ENCODE data around the gene RNF220.

Gene RNF220

GRCh38 chr1:44648529-44649250 lies 243.6 kb downstream of the RNF220 start:
- DNase-seq (ENCODE audit: low spot score) = no peak
- TF ChIP-seq, protein P1, sequence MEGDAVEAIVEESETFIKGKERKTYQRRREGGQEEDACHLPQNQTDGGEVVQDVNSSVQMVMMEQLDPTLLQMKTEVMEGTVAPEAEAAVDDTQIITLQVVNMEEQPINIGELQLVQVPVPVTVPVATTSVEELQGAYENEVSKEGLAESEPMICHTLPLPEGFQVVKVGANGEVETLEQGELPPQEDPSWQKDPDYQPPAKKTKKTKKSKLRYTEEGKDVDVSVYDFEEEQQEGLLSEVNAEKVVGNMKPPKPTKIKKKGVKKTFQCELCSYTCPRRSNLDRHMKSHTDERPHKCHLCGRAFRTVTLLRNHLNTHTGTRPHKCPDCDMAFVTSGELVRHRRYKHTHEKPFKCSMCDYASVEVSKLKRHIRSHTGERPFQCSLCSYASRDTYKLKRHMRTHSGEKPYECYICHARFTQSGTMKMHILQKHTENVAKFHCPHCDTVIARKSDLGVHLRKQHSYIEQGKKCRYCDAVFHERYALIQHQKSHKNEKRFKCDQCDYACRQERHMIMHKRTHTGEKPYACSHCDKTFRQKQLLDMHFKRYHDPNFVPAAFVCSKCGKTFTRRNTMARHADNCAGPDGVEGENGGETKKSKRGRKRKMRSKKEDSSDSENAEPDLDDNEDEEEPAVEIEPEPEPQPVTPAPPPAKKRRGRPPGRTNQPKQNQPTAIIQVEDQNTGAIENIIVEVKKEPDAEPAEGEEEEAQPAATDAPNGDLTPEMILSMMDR (IDR thresholded peaks at IDR 0.05; ENCODE audit: extremely low read depth, missing control alignments) = no peak

- no peak for DNase-seq (ENCODE audit: low spot score)
- TF ChIP-seq, protein P1 (IDR thresholded peaks at IDR 0.05; ENCODE audit: extremely low read depth, missing control alignments) = no peak
These were observed 244.7 kb downstream of the RNF220 start for GRCh38 chr1:44649788-44650158.

DNA sequence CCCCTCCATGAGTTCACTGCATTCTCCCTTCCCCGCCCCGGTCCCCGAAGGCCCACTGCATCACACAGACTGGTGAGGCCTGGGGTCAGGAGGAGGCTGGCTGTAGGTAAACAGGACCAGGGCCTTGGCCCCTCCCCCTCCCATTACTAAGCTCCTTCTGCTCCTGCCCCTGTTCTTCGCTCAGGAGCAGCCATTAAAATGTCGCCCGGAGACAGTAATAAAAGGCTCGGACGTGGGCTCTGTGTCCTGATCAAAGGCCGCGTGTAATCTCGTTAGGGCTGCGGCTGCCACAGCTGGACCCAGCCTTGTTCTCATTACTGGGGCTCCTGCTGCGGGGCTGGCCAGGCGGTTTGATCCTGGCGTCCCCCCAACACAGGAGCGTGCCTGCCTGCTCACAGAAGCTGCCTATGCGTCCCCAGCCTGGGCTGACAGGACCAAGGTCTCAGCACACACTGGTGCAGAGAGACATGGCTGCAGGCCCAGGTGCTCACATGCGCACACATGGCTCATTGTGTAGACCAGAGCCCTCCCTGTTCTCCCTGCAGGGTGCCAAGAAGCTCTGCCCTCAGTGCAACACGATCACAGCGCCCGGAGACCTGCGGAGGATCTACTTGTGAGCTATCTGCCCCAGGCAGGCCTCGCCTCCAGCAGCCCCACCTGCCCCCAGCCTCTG lies 245.2 kb downstream of the RNF220 start:
- TF ChIP-seq, protein P1 (IDR thresholded peaks at IDR 0.05; ENCODE audit: extremely low read depth, missing control alignments) = no peak
- no peak for DNase-seq (ENCODE audit: low spot score)

GRCh38 chr1:44651069-44651468 lies 246.0 kb downstream of the RNF220 start:
- DNase-seq (ENCODE audit: low spot score) = no peak
- TF ChIP-seq, protein P1 (IDR thresholded peaks at IDR 0.05; ENCODE audit: extremely low read depth, missing control alignments) = no peak

DNA sequence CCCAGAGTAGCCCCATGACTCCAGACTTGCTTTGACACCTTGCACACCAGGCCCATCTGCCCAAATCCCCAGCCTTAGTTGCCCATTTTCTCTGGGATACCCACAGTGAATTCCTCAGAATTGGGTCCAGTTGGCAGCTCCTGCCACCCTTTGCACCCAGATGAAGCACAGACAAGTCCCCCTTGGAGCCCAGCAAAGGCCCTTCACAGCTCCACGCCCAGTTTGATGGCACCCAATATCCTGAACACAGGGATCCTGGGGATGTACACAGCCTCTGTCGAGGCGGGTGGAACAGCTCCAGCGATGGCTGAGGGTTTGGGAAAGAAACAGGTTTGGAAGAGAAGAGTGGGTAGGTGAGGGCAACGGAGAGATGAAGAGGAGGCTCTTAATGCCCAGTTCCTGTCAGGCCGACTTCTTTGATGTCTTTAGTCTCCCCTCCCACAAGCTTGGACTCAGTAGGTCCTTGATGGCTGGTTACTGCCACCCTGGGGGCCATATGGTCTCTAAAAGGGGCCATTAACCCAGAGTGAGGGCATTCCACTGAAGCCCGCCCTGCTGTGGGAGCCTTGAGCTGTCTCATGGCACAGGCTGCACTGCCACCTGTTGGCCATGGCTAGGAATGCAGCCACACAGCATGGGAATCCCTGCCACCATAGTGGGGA lies 247.5 kb downstream of the RNF220 start:
- peak; percentile 87 for DNase-seq (ENCODE audit: low spot score)
- TF ChIP-seq, protein P1 (IDR thresholded peaks at IDR 0.05; ENCODE audit: extremely low read depth, missing control alignments) = peak; percentile 97

DNA sequence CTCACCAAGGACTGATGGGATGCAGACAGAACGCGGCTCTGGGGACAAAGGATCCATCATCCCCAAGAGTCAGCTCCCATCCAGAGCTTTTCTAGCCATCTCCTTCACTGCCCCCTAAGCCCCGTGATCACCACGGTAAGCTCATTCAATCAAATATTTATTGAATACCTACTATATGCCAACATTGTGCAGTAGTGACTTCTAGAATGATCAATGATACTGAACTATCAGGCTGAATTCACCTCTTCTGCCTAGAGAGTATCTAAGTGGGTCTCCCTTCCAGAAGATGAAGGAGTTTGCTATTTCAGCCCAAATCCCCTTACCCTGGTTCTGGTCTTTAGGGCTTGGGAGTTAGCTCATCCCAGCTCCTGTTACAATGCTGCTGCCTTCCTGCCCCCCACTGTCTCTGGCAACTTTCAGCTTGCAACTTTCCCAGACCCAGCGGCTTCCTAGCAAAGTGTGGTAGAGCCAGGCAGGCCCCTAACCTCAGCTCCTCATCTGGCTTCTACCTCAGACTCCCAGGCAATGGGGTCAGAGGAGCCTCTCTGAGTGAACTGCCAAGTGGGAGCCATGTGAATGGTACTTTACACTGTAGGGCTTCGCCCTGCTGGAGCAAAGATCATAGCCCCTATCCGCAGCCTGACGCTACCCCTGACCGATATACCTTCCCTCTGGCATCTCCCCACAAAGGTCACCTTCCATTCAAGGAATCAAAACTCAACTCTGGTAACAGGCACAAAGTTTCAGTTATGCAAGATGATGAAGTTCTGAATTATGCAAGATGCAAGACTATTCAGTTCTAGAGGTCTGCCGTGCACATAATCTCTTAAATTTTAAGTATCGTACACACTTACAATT lies 248.3 kb downstream of the RNF220 start:
- TF ChIP-seq, protein P1 (IDR thresholded peaks at IDR 0.05; ENCODE audit: extremely low read depth, missing control alignments) = no peak
- no peak for DNase-seq (ENCODE audit: low spot score)
